Gastrocnemius medialis (tissue), 4 donors: Measurements from ENCODE around the gene ZEB2. TPM values are rescaled to one million over a fixed set of nuclear protein-coding genes. Genes with fewer than 3 reads are reported as not detected.

Experiments
- ATAC-seq, 2 donors: fragments of 150-250 bp; one replicate each; pipeline ENCODE4 v1.9.1; 2016
- DNase-seq, 2 donors: peaks; one replicate each; pipeline ENCODE4 v3.0.0-alpha.2; 2019
- H3K27ac ChIP-seq, 4 donors: fragments of 200-600 bp; sonication (generic); 1 replicate in 1 of 4; 2 replicates in 3 of 4; pipeline ENCODE4 v1.5.1; 2016 to 2018; ENCODE audit warnings: mild to moderate bottlenecking in 2 of 4, moderate library complexity in 1 of 4
- H3K27me3 ChIP-seq, 3 donors: fragments of 200-600 bp; sonication (generic) in 2 of 3; 1 replicate in 1 of 3; 2 replicates in 2 of 3; pipeline versions ENCODE4 v1.5.1 to v1.6.0; 2016 to 2019; ENCODE audit warnings: mild to moderate bottlenecking in 1 of 3, moderate library complexity in 1 of 3
- H3K36me3 ChIP-seq, 2 donors: fragments of 200-600 bp; sonication (generic) in 1 of 2; one replicate each; pipeline ENCODE4 v1.5.1; 2017 to 2018
- H3K4me1 ChIP-seq, 2 donors: fragments of 200-600 bp; sonication (generic) in 1 of 2; one replicate each; pipeline ENCODE4 v1.5.1; 2016 to 2017; ENCODE audit warnings: mild to moderate bottlenecking in 2 of 2
- H3K4me3 ChIP-seq, 4 donors: fragments of 200-600 bp; sonication (generic) in 3 of 4; 1 replicate in 1 of 4; 2 replicates in 3 of 4; pipeline ENCODE4 v1.5.1; 2016 to 2019; ENCODE audit warnings: mild to moderate bottlenecking in 2 of 4
- H3K9me3 ChIP-seq, 3 donors: fragments of 200-600 bp; sonication (generic) in 2 of 3; 1 replicate in 1 of 3; 2 replicates in 2 of 3; pipeline ENCODE4 v1.5.1; 2016 to 2019
- POLR2A ChIP-seq, 2 donors: fragments of 450-650 bp; IDR thresholded peaks; one replicate each; pipeline ENCODE4 v1.6.1; 2017; ENCODE audit warnings: antibody characterized with exemption in 2 of 2, mild to moderate bottlenecking in 2 of 2, moderate library complexity in 2 of 2
- in situ Hi-C, 4 donors: fragments of 200-750 bp; cut with MboI; loops; one replicate each; pipeline versions ENCODE4 v1.15.0 to v1.8.0; 2017; ENCODE audit warnings: low sequenced_read_pairs in 4 of 4
- intact Hi-C: fragments of 100-400 bp; cut with DNase I; formaldehyde crosslinking; loops from one replicate; pipeline ENCODE4 v1.15.1; 2023; ENCODE audit warnings: low total_unique reads
- total RNA-seq, 4 donors: library from RNA; depleted of rRNA; stranded (reverse); fragments of >200 nt; gene quantifications; one replicate each; pipeline versions ENCODE4 v1.1.0 to v1.2.3, GENCODE V29; 2016
- TF ChIP-seq, protein P1 (sequence below), 5 experiments: fragments of 450-650 bp in 3 of 5; fragments of 200-600 bp in 2 of 5; sonication (generic) in 2 of 5; IDR thresholded peaks in 4 of 5; conservative IDR thresholded peaks in 1 of 5; 1 replicate in 4 of 5; 2 replicates in 1 of 5; pipeline ENCODE4 v1.5.1; 2016 to 2019; ENCODE audit warnings: antibody characterized with exemption in 5 of 5, mild to moderate bottlenecking in 3 of 5, moderate library complexity in 3 of 5

ZEB2 gene
- total RNA-seq, 4 donors from 2014 or later = 21.2 to 27.6 (median 22.9) TPM

GRCh38 chr2:144521686-144522085 lies 1.8 kb upstream of the ZEB2 start:
- Histone ChIP-seq H3K27me3 (peaks cover 0 to 20% (median 0%) of the 10 kb centered on the region in 3 donors), H3K4me1 (peaks cover 26 to 29% of the 10 kb centered on the region in 2 donors), H3K27ac (peak overlapping the region; percentile 94 to 96 (median 95)), H3K4me3 (peak overlapping the region in 3 of 4 donors; percentile 9 to 89 (median 29)), H3K36me3 (no peaks in the 10 kb centered on the region), H3K9me3 (no peaks in the 10 kb centered on the region)
- intact Hi-C loops = loop anchor here (5.0 kb wide), 1 partner anchor 59 kb away; no protein-coding TSS in a partner anchor
- in situ Hi-C loops = loop anchor here in 2 of 4 donors (25.0 kb wide), 1 partner anchor 184 kb away; a partner anchor contains a TSS
- no peak for ATAC-seq
- DNase-seq = no peak
- no peak for TF ChIP-seq POLR2A (IDR thresholded peaks at IDR 0.05)

GRCh38 chr2:144520756-144521487 lies 1.0 kb upstream of the ZEB2 start:
- DNase-seq (no peak), ATAC-seq (no peak)
- Histone ChIP-seq H3K27ac (peak overlapping the region; percentile 94 to 96 (median 95)), H3K9me3 (no peaks in the 10 kb centered on the region), H3K27me3 (peaks cover 0 to 25% (median 0%) of the 10 kb centered on the region in 3 donors), H3K36me3 (no peaks in the 10 kb centered on the region), H3K4me1 (peaks cover 26 to 29% of the 10 kb centered on the region in 2 donors), H3K4me3 (peak overlapping the region; percentile 29 to 89 (median 56))
- intact Hi-C loops = loop anchor here (5.0 kb wide), 1 partner anchor 59 kb away; no protein-coding TSS in a partner anchor
- peak in 1 of 2 donors; percentile 20 for TF ChIP-seq POLR2A (IDR thresholded peaks at IDR 0.05)
- TF ChIP-seq, protein P1, sequence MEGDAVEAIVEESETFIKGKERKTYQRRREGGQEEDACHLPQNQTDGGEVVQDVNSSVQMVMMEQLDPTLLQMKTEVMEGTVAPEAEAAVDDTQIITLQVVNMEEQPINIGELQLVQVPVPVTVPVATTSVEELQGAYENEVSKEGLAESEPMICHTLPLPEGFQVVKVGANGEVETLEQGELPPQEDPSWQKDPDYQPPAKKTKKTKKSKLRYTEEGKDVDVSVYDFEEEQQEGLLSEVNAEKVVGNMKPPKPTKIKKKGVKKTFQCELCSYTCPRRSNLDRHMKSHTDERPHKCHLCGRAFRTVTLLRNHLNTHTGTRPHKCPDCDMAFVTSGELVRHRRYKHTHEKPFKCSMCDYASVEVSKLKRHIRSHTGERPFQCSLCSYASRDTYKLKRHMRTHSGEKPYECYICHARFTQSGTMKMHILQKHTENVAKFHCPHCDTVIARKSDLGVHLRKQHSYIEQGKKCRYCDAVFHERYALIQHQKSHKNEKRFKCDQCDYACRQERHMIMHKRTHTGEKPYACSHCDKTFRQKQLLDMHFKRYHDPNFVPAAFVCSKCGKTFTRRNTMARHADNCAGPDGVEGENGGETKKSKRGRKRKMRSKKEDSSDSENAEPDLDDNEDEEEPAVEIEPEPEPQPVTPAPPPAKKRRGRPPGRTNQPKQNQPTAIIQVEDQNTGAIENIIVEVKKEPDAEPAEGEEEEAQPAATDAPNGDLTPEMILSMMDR (IDR thresholded peaks at IDR 0.05 in 4 of 5, conservative IDR thresholded peaks at IDR 0.05 in 1 of 5) = no peak
- in situ Hi-C loops = loop anchor here in 2 of 4 donors (25.0 kb wide), 1 partner anchor 184 kb away; a partner anchor contains a TSS

- TF ChIP-seq POLR2A (IDR thresholded peaks at IDR 0.05) = no peak
- TF ChIP-seq, protein P1 (IDR thresholded peaks at IDR 0.05 in 4 of 5, conservative IDR thresholded peaks at IDR 0.05 in 1 of 5) = no peak
- DNase-seq (no peak), ATAC-seq (no peak)
- intact Hi-C loops = no loop called here
- peaks cover 29 to 34% of the 10 kb centered on the region in 2 donors for H3K4me1 ChIP-seq
- in situ Hi-C loops = loop anchor here in 3 of 4 donors (10.0 to 25.0 kb wide), 2 partner anchors 65 to 182 kb away; a partner anchor contains a TSS
- peak overlapping the region; percentile 76 to 89 (median 78) for H3K4me3 ChIP-seq
- no peaks in the 10 kb centered on the region for H3K36me3 ChIP-seq
- H3K27me3 ChIP-seq = peaks cover 0 to 22% (median 0%) of the 10 kb centered on the region in 3 donors
- peak overlapping the region; percentile 94 to 96 (median 95) for H3K27ac ChIP-seq
- H3K9me3 ChIP-seq = no peaks in the 10 kb centered on the region
These were observed 354 bp downstream of the ZEB2 start for GRCh38 chr2:144519597-144519933.

GRCh38 chr2:144518748-144519596 lies 947 bp downstream of the ZEB2 start:
- in situ Hi-C loops = loop anchor here in 3 of 4 donors (10.0 to 25.0 kb wide), 2 partner anchors 64 to 182 kb away; a partner anchor contains a TSS
- peaks cover 35 to 39% of the 10 kb centered on the region in 2 donors for H3K4me1 ChIP-seq

More at GRCh38 chr2:144518748-144519596, 947 bp downstream of the ZEB2 start:
- ATAC-seq (no peak), DNase-seq (no peak)
- Histone ChIP-seq H3K27ac (peak overlapping the region; percentile 94 to 96 (median 95)), H3K4me3 (peak overlapping the region; percentile 76 to 89 (median 78)), H3K27me3 (peaks cover 0 to 22% (median 0%) of the 10 kb centered on the region in 3 donors), H3K9me3 (no peaks in the 10 kb centered on the region), H3K36me3 (no peaks in the 10 kb centered on the region)
- TF ChIP-seq, protein P1 (IDR thresholded peaks at IDR 0.05 in 4 of 5, conservative IDR thresholded peaks at IDR 0.05 in 1 of 5) = no peak
- peak; percentile 10 to 18 for TF ChIP-seq POLR2A (IDR thresholded peaks at IDR 0.05)
- intact Hi-C loops = no loop called here
